DOHH2 (cell line): Measurements from ENCODE around the gene KIF3B.

Experiments
- H3F3A ChIP-seq: fragments of 200-600 bp; sonication (generic), shearing (Covaris generic); 2 replicates; pipeline ENCODE4 v1.6.0; 2016; ENCODE audit warnings: antibody characterized with exemption, mild to moderate bottlenecking; ENCODE audit not compliant: control insufficient read depth, insufficient read depth
- H3K27ac ChIP-seq: fragments of 200-600 bp; sonication (generic); 2 replicates; pipeline ENCODE4 v1.5.1; 2014; ENCODE audit warnings: low read depth, mild to moderate bottlenecking, low read length, moderate library complexity
- H3K27me3 ChIP-seq: fragments of 200-600 bp; sonication (generic); 2 replicates; pipeline ENCODE4 v1.6.1; 2014; ENCODE audit warnings: mild to moderate bottlenecking, low read length, mixed read lengths; ENCODE audit not compliant: control insufficient read depth
- H3K36me3 ChIP-seq: fragments of 200-600 bp; sonication (generic); 2 replicates; pipeline ENCODE4 v1.6.1; 2014; ENCODE audit warnings: mild to moderate bottlenecking, low read length, moderate library complexity, mixed read lengths; ENCODE audit not compliant: control insufficient read depth
- H3K4me1 ChIP-seq: fragments of 200-600 bp; sonication (generic); 2 replicates; pipeline ENCODE4 v1.6.1; 2014; ENCODE audit warnings: mild to moderate bottlenecking, low read length, mixed read lengths; ENCODE audit not compliant: control insufficient read depth
- H3K4me2 ChIP-seq: fragments of 200-600 bp; sonication (generic); 2 replicates; pipeline ENCODE4 v1.6.0; 2014; ENCODE audit warnings: mild to moderate bottlenecking, low read length, moderate library complexity
- H3K4me3 ChIP-seq: fragments of 200-600 bp; sonication (generic); 2 replicates; pipeline ENCODE4 v1.5.1; 2014; ENCODE audit warnings: mild to moderate bottlenecking, low read length, mixed read lengths
- H3K79me2 ChIP-seq: fragments of 200-600 bp; sonication (generic); 2 replicates; pipeline ENCODE4 v1.6.1; 2014; ENCODE audit warnings: mild to moderate bottlenecking, low read length, mixed read lengths; ENCODE audit not compliant: control insufficient read depth
- H3K9me2 ChIP-seq: fragments of 200-600 bp; sonication (generic); replicated peaks from 2 replicates; pipeline ENCODE4 v1.6.1; 2014; ENCODE audit warnings: mild to moderate bottlenecking, low read length, mixed read lengths; ENCODE audit not compliant: control insufficient read depth
- H3K9me3 ChIP-seq: fragments of 200-600 bp; sonication (generic); 2 replicates; pipeline ENCODE4 v1.6.1; 2014; ENCODE audit warnings: antibody characterized with exemption, low read length, mixed read lengths; ENCODE audit not compliant: control insufficient read depth, insufficient read depth
- H4K20me1 ChIP-seq: fragments of 200-600 bp; sonication (generic); 2 replicates; pipeline ENCODE4 v1.6.0; 2014; ENCODE audit warnings: low read depth, mild to moderate bottlenecking, antibody characterized with exemption, low read length, moderate library complexity; ENCODE audit not compliant: control insufficient read depth, insufficient read depth
- EZH2phosphoT487 ChIP-seq: fragments of 200-600 bp; sonication (generic); IDR thresholded peaks from 2 replicates; pipeline ENCODE4 v1.6.1; 2017; ENCODE audit warnings: borderline replicate concordance, mild to moderate bottlenecking, antibody characterized with exemption, low read length, moderate library complexity, mixed read lengths
- TF ChIP-seq, protein P1 (sequence below): fragments of 200-600 bp; sonication (generic); IDR thresholded peaks from one replicate; pipeline ENCODE4 v1.5.1; 2014; ENCODE audit warnings: antibody characterized with exemption, mild to moderate bottlenecking, low read depth, low read length; ENCODE audit not compliant: poor library complexity, severe bottlenecking

KIF3B gene

DNA sequence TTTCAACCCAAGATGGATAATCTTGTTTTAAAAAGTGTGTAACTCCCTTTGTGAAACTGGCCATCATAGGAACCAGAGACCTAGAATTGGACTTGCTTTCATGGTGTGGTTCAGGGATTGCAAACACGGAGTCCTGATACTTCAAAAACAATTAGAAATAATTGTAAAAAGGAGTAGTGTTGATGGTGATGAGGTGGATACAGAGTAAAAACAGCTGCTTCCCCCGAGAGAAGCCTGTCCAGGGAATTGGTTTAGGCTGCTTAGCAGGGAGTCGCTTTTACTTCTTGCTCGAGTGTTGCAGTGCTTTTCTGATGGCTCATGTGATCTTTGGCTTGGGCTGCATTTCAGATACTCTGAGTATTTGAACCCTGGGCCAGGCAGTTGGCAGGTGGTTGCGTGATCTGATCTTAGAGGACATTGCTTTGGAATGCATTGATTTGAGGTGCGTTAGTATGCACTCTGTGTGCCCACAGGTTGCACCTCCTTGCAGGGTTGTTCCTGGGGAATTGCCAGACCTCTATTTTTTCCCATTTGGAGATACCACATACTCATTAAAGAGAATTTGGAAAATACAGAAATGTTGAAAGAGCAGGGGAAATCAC lies 19.5 kb downstream of the KIF3B start:
- H3K9me2 ChIP-seq: no peaks in the 10 kb centered on the region
- no peaks in the 10 kb centered on the region for H3K27me3 ChIP-seq
- H3K36me3 ChIP-seq: 0 out of 2 replicates have a peak, but pooled peaks cover 3% of the 10 kb centered on the region
- H3K4me2 ChIP-seq: no peak overlapping the region
- H3K4me1 ChIP-seq: 0 out of 2 replicates have a peak, but pooled peaks cover 5% of the 10 kb centered on the region
- TF ChIP-seq, protein P1, sequence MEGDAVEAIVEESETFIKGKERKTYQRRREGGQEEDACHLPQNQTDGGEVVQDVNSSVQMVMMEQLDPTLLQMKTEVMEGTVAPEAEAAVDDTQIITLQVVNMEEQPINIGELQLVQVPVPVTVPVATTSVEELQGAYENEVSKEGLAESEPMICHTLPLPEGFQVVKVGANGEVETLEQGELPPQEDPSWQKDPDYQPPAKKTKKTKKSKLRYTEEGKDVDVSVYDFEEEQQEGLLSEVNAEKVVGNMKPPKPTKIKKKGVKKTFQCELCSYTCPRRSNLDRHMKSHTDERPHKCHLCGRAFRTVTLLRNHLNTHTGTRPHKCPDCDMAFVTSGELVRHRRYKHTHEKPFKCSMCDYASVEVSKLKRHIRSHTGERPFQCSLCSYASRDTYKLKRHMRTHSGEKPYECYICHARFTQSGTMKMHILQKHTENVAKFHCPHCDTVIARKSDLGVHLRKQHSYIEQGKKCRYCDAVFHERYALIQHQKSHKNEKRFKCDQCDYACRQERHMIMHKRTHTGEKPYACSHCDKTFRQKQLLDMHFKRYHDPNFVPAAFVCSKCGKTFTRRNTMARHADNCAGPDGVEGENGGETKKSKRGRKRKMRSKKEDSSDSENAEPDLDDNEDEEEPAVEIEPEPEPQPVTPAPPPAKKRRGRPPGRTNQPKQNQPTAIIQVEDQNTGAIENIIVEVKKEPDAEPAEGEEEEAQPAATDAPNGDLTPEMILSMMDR: no peak
- TF ChIP-seq EZH2phosphoT487: no peak
- H3K27ac ChIP-seq: no peak overlapping the region
- H3F3A ChIP-seq: 0 out of 2 replicates have a peak, but pooled peaks cover 8% of the 10 kb centered on the region
- H3K9me3 ChIP-seq: no peaks in the 10 kb centered on the region
- H4K20me1 ChIP-seq: peaks cover 4% of the 10 kb centered on the region; the same call in 1 of the 2 replicates
- H3K4me3 ChIP-seq: no peak overlapping the region
- peaks cover 86% of the 10 kb centered on the region for H3K79me2 ChIP-seq

DNA sequence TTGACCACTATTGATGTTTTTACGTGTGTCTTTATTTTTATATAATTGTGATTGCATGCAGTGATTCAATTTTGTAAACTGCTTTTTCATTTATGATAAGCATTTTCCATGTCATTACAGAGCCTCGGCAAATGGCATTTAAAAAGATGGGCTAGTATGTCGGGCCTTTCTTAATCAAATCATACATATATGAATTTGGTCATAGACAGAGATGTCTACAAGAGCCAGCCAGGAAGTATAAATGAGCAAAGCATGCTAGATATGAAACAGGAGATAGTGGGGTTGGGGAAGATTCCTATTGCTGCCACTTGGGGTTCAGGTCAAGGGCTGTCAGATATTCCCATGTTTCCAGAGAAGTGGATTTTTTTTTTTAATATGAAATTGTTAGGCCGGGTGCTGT lies 20.0 kb downstream of the KIF3B start:
- H3K4me1 ChIP-seq: 0 out of 2 replicates have a peak, but pooled peaks cover 5% of the 10 kb centered on the region
- no peaks in the 10 kb centered on the region for H3K9me2 ChIP-seq
- no peak overlapping the region for H3K4me2 ChIP-seq
- H3K36me3 ChIP-seq: 0 out of 2 replicates have a peak, but pooled peaks cover 3% of the 10 kb centered on the region
- no peak for TF ChIP-seq EZH2phosphoT487
- TF ChIP-seq, protein P1: no peak
- H3K4me3 ChIP-seq: no peak overlapping the region
- H3K27me3 ChIP-seq: no peaks in the 10 kb centered on the region
- peaks cover 87% of the 10 kb centered on the region for H3K79me2 ChIP-seq
- H3K9me3 ChIP-seq: no peaks in the 10 kb centered on the region
- 0 out of 2 replicates have a peak, but pooled peaks cover 8% of the 10 kb centered on the region for H3F3A ChIP-seq
- no peak overlapping the region for H3K27ac ChIP-seq
- peaks cover 4% of the 10 kb centered on the region; the same call in 1 of the 2 replicates for H4K20me1 ChIP-seq

DNA sequence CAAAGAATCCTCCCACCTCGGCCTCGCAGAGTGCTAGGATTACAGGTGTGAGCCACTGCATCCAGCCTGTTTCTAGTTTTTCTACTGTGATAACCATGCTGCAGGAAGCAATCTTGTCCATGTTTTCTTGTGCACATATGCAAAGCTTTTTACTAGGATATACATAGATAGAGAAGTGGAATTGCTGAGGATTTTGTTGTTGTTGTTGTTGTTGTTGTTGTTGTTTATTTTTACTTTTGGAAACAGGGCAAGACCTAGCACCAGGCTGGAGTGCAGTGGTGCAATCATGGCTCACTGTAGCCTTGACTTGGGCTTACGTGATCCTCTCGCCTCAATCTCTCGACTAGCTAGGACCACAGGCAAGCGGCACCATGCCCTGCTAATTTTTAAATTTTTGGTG lies 23.2 kb downstream of the KIF3B start:
- Histone ChIP-seq H3F3A (no peaks in the 10 kb centered on the region), H3K9me3 (no peaks in the 10 kb centered on the region), H3K27ac (no peak overlapping the region), H3K36me3 (0 out of 2 replicates have a peak, but pooled peaks cover 3% of the 10 kb centered on the region), H4K20me1 (peaks cover 4% of the 10 kb centered on the region; the same call in 1 of the 2 replicates), H3K9me2 (no peaks in the 10 kb centered on the region), H3K27me3 (no peaks in the 10 kb centered on the region), H3K79me2 (peaks cover 75% of the 10 kb centered on the region), H3K4me3 (no peak overlapping the region), H3K4me2 (no peak overlapping the region), H3K4me1 (0 out of 2 replicates have a peak, but pooled peaks cover 5% of the 10 kb centered on the region)
- no peak for TF ChIP-seq EZH2phosphoT487
- TF ChIP-seq, protein P1: no peak
